WERI-Rb-1 (cell line): ENCODE data around the gene ROR2.
"Not testable (repeated sequence)": the region's sequence is repeated elsewhere in the genome, so short reads cannot be mapped to it uniquely, and the experiment has no call there.

Source experiments
- DNase-seq: peaks from one replicate; pipeline ENCODE4 v3.0.0-alpha.2; 2020
- H3K27ac ChIP-seq: fragments of 250-450 bp; sonication (Bioruptor Pico); 2 replicates; pipeline ENCODE4 v1.5.1; 2020; ENCODE audit warnings: mild to moderate bottlenecking, moderate library complexity
- H3K27me3 ChIP-seq: fragments of 250-450 bp; sonication (Bioruptor Pico); 2 replicates; pipeline ENCODE4 v1.5.1; 2021; ENCODE audit warnings: mild to moderate bottlenecking, low read depth, moderate library complexity; ENCODE audit not compliant: insufficient read depth, severe bottlenecking
- H3K36me3 ChIP-seq: fragments of 250-450 bp; sonication (Bioruptor Pico); 2 replicates; pipeline ENCODE4 v1.5.1; 2020; ENCODE audit warnings: mild to moderate bottlenecking, moderate library complexity
- H3K4me3 ChIP-seq: 2 replicates; pipeline ENCODE4 v1.5.1; 2011; ENCODE audit warnings: low read depth, mild to moderate bottlenecking, control low read depth, low read length
- H3K9me3 ChIP-seq: fragments of 250-450 bp; sonication (Bioruptor Pico); 2 replicates; pipeline ENCODE4 v1.5.1; 2021; ENCODE audit warnings: mild to moderate bottlenecking, moderate library complexity; ENCODE audit not compliant: severe bottlenecking
- TF ChIP-seq, protein P1 (sequence below): IDR thresholded peaks from 2 replicates; pipeline ENCODE4 v1.5.1; 2011; ENCODE audit warnings: low read depth, mild to moderate bottlenecking, control low read depth, inconsistent platforms, low read length

The ROR2 gene

DNA sequence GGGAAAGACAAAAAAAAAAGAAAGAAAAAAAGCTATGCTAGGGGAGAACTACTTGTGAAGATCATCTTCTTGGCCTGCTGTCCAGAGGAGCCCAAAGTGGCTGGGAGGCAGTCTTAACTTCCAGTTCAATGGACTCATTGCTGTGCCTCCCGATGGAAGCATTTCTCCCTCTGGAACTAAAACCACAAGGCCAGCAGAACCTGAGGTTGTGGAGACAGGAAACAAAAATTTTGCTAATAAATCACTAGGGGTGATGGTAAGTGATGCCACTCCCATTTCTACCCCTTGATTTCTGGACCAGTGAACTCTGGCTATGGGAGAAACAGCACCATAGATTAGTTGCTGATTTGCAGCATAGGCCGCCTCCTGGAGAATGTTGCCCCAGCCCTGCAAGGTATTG, 402.9 kb downstream of the ROR2 start:
- H3K9me3 ChIP-seq, result no peaks in the 10 kb centered on the region
- no peak for DNase-seq
- no peak overlapping the region for H3K27ac ChIP-seq
- no peaks in the 10 kb centered on the region for H3K36me3 ChIP-seq
- no peaks in the 10 kb centered on the region for H3K27me3 ChIP-seq
- TF ChIP-seq, protein P1, sequence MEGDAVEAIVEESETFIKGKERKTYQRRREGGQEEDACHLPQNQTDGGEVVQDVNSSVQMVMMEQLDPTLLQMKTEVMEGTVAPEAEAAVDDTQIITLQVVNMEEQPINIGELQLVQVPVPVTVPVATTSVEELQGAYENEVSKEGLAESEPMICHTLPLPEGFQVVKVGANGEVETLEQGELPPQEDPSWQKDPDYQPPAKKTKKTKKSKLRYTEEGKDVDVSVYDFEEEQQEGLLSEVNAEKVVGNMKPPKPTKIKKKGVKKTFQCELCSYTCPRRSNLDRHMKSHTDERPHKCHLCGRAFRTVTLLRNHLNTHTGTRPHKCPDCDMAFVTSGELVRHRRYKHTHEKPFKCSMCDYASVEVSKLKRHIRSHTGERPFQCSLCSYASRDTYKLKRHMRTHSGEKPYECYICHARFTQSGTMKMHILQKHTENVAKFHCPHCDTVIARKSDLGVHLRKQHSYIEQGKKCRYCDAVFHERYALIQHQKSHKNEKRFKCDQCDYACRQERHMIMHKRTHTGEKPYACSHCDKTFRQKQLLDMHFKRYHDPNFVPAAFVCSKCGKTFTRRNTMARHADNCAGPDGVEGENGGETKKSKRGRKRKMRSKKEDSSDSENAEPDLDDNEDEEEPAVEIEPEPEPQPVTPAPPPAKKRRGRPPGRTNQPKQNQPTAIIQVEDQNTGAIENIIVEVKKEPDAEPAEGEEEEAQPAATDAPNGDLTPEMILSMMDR, result no peak
- no peak overlapping the region for H3K4me3 ChIP-seq

GRCh38 chr9:91546574-91546973, 403.5 kb downstream of the ROR2 start:
- Histone ChIP-seq H3K27me3 (no peaks in the 10 kb centered on the region), H3K27ac (no peak overlapping the region), H3K36me3 (no peaks in the 10 kb centered on the region), H3K4me3 (no peak overlapping the region), H3K9me3 (no peaks in the 10 kb centered on the region)
- TF ChIP-seq, protein P1, result no peak
- no peak for DNase-seq

- H3K27ac ChIP-seq, result no peak overlapping the region
- no peak for DNase-seq
- H3K4me3 ChIP-seq, result no peak overlapping the region
- H3K27me3 ChIP-seq, result no peaks in the 10 kb centered on the region
- H3K36me3 ChIP-seq, result no peaks in the 10 kb centered on the region
- TF ChIP-seq, protein P1, result no peak
- no peaks in the 10 kb centered on the region for H3K9me3 ChIP-seq
These were observed 408.3 kb downstream of the ROR2 start for GRCh38 chr9:91541734-91542133.

DNA sequence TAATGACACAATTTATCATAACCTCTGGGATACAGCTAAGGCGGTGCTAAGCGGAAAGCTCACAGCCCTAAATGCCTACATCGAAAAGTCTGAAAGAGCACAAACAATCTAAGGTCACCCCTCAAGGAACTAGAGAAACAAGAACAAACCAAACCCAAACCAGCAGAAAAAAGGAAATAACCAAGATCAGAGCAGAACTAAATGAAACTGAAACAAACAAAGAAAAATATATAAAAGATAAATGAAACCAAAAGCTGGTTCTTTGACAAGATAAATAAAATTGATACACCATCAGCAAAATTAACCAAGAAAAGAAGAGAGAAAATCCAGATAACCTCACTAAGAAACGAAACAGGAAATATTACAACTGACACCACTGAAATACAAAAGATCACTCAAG, 409.5 kb downstream of the ROR2 start:
- H3K27me3 ChIP-seq, H3K9me3 ChIP-seq, DNase-seq, H3K36me3 ChIP-seq, H3K27ac ChIP-seq, H3K4me3 ChIP-seq: not testable (repeated sequence)

GRCh38 chr9:91536211-91536691, 413.8 kb downstream of the ROR2 start:
- TF ChIP-seq, protein P1, result no peak
- no peak for DNase-seq
- Histone ChIP-seq H3K9me3 (no peaks in the 10 kb centered on the region), H3K4me3 (no peak overlapping the region), H3K27me3 (no peaks in the 10 kb centered on the region), H3K27ac (no peak overlapping the region), H3K36me3 (no peaks in the 10 kb centered on the region)

GRCh38 chr9:91534374-91534773, 415.7 kb downstream of the ROR2 start:
- Histone ChIP-seq H3K27me3 (no peaks in the 10 kb centered on the region), H3K9me3 (no peaks in the 10 kb centered on the region), H3K4me3 (no peak overlapping the region), H3K27ac (no peak overlapping the region), H3K36me3 (no peaks in the 10 kb centered on the region)
- TF ChIP-seq, protein P1, result no peak
- no peak for DNase-seq
